ENCODE results near the gene TTLL5. TPM values are rescaled to one million over a fixed set of nuclear protein-coding genes. Genes with fewer than 3 reads are reported as not detected.

TTLL5 gene
- total and polyA plus RNA-seq, 10 of the 15 experiments (the other 5 are each of a cell fraction or from before 2014, with no cell fraction given): 3.2 to 25.9 (median 13.8) TPM

DNA sequence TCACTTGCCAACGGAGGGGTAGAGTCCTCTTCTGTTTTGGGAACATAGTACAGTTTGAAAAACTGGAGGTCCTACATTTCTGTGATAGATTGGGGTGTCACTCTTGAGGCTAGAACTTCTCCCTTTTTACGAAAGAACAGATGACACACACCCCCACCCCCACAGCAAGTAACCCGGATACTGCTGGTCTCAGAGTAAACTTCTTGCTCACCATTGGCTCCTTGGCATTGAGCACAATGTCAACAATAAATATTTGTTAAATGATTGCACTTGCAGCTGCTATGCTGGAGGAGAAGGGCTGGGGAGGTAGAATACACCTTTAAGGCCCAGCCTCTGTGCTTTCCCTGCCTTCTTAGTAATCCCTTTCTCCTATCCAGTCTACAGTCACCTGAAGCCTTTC lies 170.9 kb downstream of the TTLL5 start:
- Histone ChIP-seq H3K36me3 (ENCODE audit: control insufficient read depth in 2 of 2, insufficient read depth in 2 of 2, low read length in 1 of 2) (0 out of 4 replicates have a peak, but pooled peaks cover 0 to 6% of the 10 kb centered on the region in 2 experiments), H3K4me2 (ENCODE audit: control insufficient read depth, insufficient read depth) (no peak overlapping the region), H3K27me3 (replicated peaks in 1 of 2; ENCODE audit: control insufficient read depth in 2 of 2, insufficient read depth in 2 of 2, low read length in 1 of 2) (no peaks in the 10 kb centered on the region), H3K4me3 (no peak overlapping the region), H3K79me2 (ENCODE audit: control insufficient read depth, insufficient read depth, low read length) (no peaks in the 10 kb centered on the region), H3K9ac (ENCODE audit: control insufficient read depth, insufficient read depth, low read length) (no peak overlapping the region), H3K27ac (ENCODE audit: control insufficient read depth, insufficient read depth) (no peak overlapping the region), H4K20me1 (ENCODE audit: control insufficient read depth, insufficient read depth) (no peaks in the 10 kb centered on the region), H3K4me1 (ENCODE audit: control insufficient read depth, insufficient read depth, low read length) (no peaks in the 10 kb centered on the region), H2AFZ (ENCODE audit: control insufficient read depth, low read depth, low read length) (no peak overlapping the region), H3K9me3 (replicated peaks; ENCODE audit: control insufficient read depth, insufficient read depth, low read length) (no peaks in the 10 kb centered on the region)
- no peak for ATAC-seq
- FAIRE-seq: no peak
- 96% methylated on average over 3 of the region's 3 CpGs for WGBS (ENCODE audit: insufficient coverage, insufficient replicate concordance, low lambda C conversion rate, missing lambda C conversion rate)
- intact Hi-C loops (cut with micrococcal nuclease; ENCODE audit: unreplicated experiment) (no loop called here), in situ Hi-C loops (cut with MboI) (no loop called here)
- ChIA-PET CTCF (interaction anchor here (0.9 to 2.0 kb wide), 2 partner anchors 74 to 121 kb away, joined by 4 to 6 read pairs; no protein-coding TSS in a partner anchor), SMC1A (ENCODE audit: uncharacterized antibody, unreplicated experiment) (interaction anchor here (1.3 kb wide), 1 partner anchor 8 kb away, joined by 3 read pairs; no protein-coding TSS in a partner anchor), RAD21 (ENCODE audit: unreplicated experiment) (interaction anchor here (0.6 kb wide), 1 partner anchor 14 kb away, joined by 3 read pairs; no protein-coding TSS in a partner anchor), POLR2A (no interaction called here)
- no TSS peak for BruUV-seq (replicated peaks)
- DNase-seq (ENCODE audit: low read depth, low spot score): no peak
- TF ChIP-seq KDM1A (IDR thresholded peaks at IDR 0.05; ENCODE audit: borderline replicate concordance) (no peak), FOXK2 (IDR thresholded peaks at IDR 0.05) (no peak), RAD51 (IDR thresholded peaks at IDR 0.05) (no peak), E4F1 (IDR thresholded peaks at IDR 0.05; ENCODE audit: borderline replicate concordance, partially characterized antibody) (no peak), SIX5 (IDR thresholded peaks at IDR 0.05; ENCODE audit: low read depth, low read length, severe bottlenecking) (no peak), TBL1XR1 (IDR thresholded peaks at IDR 0.05; ENCODE audit: low read depth, low read length) (no peak), IKZF1 (conservative IDR thresholded peaks at IDR 0.05) (no peak)
- TF ChIP-seq, protein P1, sequence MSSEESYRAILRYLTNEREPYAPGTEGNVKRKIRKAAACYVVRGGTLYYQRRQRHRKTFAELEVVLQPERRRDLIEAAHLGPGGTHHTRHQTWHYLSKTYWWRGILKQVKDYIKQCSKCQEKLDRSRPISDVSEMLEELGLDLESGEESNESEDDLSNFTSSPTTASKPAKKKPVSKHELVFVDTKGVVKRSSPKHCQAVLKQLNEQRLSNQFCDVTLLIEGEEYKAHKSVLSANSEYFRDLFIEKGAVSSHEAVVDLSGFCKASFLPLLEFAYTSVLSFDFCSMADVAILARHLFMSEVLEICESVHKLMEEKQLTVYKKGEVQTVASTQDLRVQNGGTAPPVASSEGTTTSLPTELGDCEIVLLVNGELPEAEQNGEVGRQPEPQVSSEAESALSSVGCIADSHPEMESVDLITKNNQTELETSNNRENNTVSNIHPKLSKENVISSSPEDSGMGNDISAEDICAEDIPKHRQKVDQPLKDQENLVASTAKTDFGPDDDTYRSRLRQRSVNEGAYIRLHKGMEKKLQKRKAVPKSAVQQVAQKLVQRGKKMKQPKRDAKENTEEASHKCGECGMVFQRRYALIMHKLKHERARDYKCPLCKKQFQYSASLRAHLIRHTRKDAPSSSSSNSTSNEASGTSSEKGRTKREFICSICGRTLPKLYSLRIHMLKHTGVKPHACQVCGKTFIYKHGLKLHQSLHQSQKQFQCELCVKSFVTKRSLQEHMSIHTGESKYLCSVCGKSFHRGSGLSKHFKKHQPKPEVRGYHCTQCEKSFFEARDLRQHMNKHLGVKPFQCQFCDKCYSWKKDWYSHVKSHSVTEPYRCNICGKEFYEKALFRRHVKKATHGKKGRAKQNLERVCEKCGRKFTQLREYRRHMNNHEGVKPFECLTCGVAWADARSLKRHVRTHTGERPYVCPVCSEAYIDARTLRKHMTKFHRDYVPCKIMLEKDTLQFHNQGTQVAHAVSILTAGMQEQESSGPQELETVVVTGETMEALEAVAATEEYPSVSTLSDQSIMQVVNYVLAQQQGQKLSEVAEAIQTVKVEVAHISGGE (CRISPR knock-in tag; IDR thresholded peaks at IDR 0.05): no peak
